22Rv1 (cell line): ENCODE data around the gene NME3.

ENCODE experiments used
- CTCF ChIP-seq: fragments of 450-650 bp; IDR thresholded peaks from 2 replicates; pipeline ENCODE4 v1.5.1; 2017; ENCODE audit warnings: mild to moderate bottlenecking
- ZFX ChIP-seq: fragments of 450-650 bp; IDR thresholded peaks from 2 replicates; pipeline ENCODE4 v1.6.1; 2017; ENCODE audit warnings: antibody characterized with exemption, borderline replicate concordance

DNA sequence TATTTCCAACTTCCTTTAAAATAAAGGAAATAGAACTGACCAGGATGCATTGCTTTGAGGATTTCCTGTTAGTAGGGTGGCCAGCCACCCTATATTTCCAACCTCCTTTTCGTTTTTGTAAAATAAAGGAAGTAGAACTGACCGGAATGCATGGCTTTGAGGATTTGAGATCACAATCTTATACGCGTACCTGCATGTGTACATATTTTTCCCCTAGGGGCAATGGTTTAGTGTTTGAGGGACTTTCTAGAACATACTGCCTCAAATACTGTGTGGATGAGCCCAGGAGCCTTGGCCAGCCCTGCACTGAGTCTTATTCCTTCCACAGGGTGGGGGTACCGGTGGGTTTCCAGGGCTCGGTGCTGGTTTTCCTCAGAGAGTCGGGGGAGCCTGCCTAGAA lies 39.7 kb downstream of the NME3 start:
- no peak for TF ChIP-seq CTCF
- TF ChIP-seq ZFX: no peak
